Measurements from ENCODE around the gene HFE. TPM values are rescaled to one million over a fixed set of nuclear protein-coding genes. Genes with fewer than 3 reads are reported as not detected.
A peak's percentile ranks its signal among the peaks of the same experiment; 100 is the strongest.

HFE gene
- total and polyA plus RNA-seq, 4 donors: 6.3 to 12.7 (median 8.2) TPM

- no peaks in the 10 kb centered on the region for H3K9me3 ChIP-seq (ENCODE audit: control insufficient read depth in 4 of 4, low read length in 3 of 4)
- DNase-seq (ENCODE audit: low spot score): no peak
- H3K9ac ChIP-seq (ENCODE audit: low read depth in 1 of 2, low read length in 2 of 2): peak overlapping the region; percentile 33 to 86
Observed at GRCh38 chr6:26103141-26103769, 16.0 kb downstream of the HFE start.

GRCh38 chr6:26103770-26104456 is 16.7 kb downstream of the HFE start:
- peak overlapping the region; percentile 71 to 79 for H3K27ac ChIP-seq (ENCODE audit: low read depth in 1 of 2, low read length in 2 of 2)
- H3K9ac ChIP-seq (ENCODE audit: low read depth in 1 of 2, low read length in 2 of 2): peak overlapping the region; percentile 68 to 81
- peak; percentile 90 for DNase-seq (ENCODE audit: low spot score)
- H3K4me1 ChIP-seq (ENCODE audit: control insufficient read depth in 4 of 4, insufficient read depth in 4 of 4, low read length in 3 of 4): peaks cover 0 to 15% (median 3%) of the 10 kb centered on the region in 4 donors
- peak overlapping the region; percentile 21 to 45 (median 42) for H3K4me3 ChIP-seq (ENCODE audit: low read depth in 1 of 3, low read length in 3 of 3)
- H3K27me3 ChIP-seq (ENCODE audit: control insufficient read depth in 4 of 4, insufficient read depth in 4 of 4, low read length in 3 of 4): no peaks in the 10 kb centered on the region
- H3K9me3 ChIP-seq (ENCODE audit: control insufficient read depth in 4 of 4, low read length in 3 of 4): no peaks in the 10 kb centered on the region
- TF ChIP-seq REST (IDR thresholded peaks at IDR 0.05) (peak; percentile 96), TAF1 (conservative IDR thresholded peaks at IDR 0.05) (peak; percentile 99), FOXA1 (IDR thresholded peaks at IDR 0.05) (peak; percentile 56), ZBTB33 (IDR thresholded peaks at IDR 0.05) (peak; percentile 97), ATF3 (IDR thresholded peaks at IDR 0.05) (peak; percentile 68), GABPA (IDR thresholded peaks at IDR 0.05 in 1 of 2, conservative IDR thresholded peaks at IDR 0.05 in 1 of 2) (peak; percentile 30 to 65), RXRA (IDR thresholded peaks at IDR 0.05) (peak; percentile 73 to 86), MAX (IDR thresholded peaks at IDR 0.05) (peak; percentile 23), SP1 (IDR thresholded peaks at IDR 0.05) (peak; percentile 98), FOXA2 (IDR thresholded peaks at IDR 0.05) (no peak), JUND (IDR thresholded peaks at IDR 0.05) (peak; percentile 61 to 66), HNF4A (conservative IDR thresholded peaks at IDR 0.05) (peak; percentile 15 to 18), EGR1 (IDR thresholded peaks at IDR 0.05; ENCODE audit: low read depth in 2 of 2) (peak; percentile 48 to 52), CTCF (IDR thresholded peaks at IDR 0.05; ENCODE audit: low read depth, low read length, missing input control) (peak; percentile 33), NR2F2 (IDR thresholded peaks at IDR 0.05) (no peak), YY1 (IDR thresholded peaks at IDR 0.05) (peak; percentile 96), HNF4G (IDR thresholded peaks at IDR 0.05) (peak; percentile 37), RAD21 (IDR thresholded peaks at IDR 0.05) (peak; percentile 51 to 60)
- under 1% methylated on average over 39 of the region's 39 CpGs for whole genome bisulfite sequencing
- no peaks in the 10 kb centered on the region for H3K36me3 ChIP-seq (ENCODE audit: control insufficient read depth in 4 of 4, insufficient read depth in 3 of 4, low read depth in 1 of 4, low read length in 3 of 4)

More at GRCh38 chr6:26103141-26103769, 16.0 kb downstream of the HFE start:
- Histone ChIP-seq H3K4me1 (ENCODE audit: control insufficient read depth in 4 of 4, insufficient read depth in 4 of 4, low read length in 3 of 4) (peaks cover 0 to 15% (median 3%) of the 10 kb centered on the region in 4 donors), H3K27me3 (ENCODE audit: control insufficient read depth in 4 of 4, insufficient read depth in 4 of 4, low read length in 3 of 4) (no peaks in the 10 kb centered on the region), H3K4me3 (ENCODE audit: low read depth in 1 of 3, low read length in 3 of 3) (peak overlapping the region in 1 of 3 donors; percentile 24), H3K27ac (ENCODE audit: low read depth in 1 of 2, low read length in 2 of 2) (peak overlapping the region; percentile 70 to 79), H3K36me3 (ENCODE audit: control insufficient read depth in 4 of 4, insufficient read depth in 3 of 4, low read depth in 1 of 4, low read length in 3 of 4) (no peaks in the 10 kb centered on the region)
- TF ChIP-seq HNF4A (conservative IDR thresholded peaks at IDR 0.05): no peak
- TF ChIP-seq SP1 (IDR thresholded peaks at IDR 0.05): no peak
- whole genome bisulfite sequencing: 17% methylated on average over 9 of the region's 9 CpGs
